Subcutaneous adipose tissue (tissue), 4 donors: ENCODE measurements around the gene LYVE1. TPM values are rescaled to one million over a fixed set of nuclear protein-coding genes. Genes with fewer than 3 reads are reported as not detected.

ENCODE experiments used
- total RNA-seq, 4 donors: library from RNA; depleted of rRNA; stranded (reverse); fragments of >200 nt; gene quantifications; one replicate each; pipeline ENCODE4 v1.1.0, GENCODE V29; 2016
- TF ChIP-seq, protein P1 (sequence below): fragments of 450-650 bp; IDR thresholded peaks from one replicate; pipeline ENCODE4 v1.5.1; 2016; ENCODE audit warnings: low read depth, mild to moderate bottlenecking, control low read depth, antibody characterized with exemption, moderate library complexity

The LYVE1 gene
- total RNA-seq, 4 donors from 2014 or later: 110 to 428 (median 207) TPM

DNA sequence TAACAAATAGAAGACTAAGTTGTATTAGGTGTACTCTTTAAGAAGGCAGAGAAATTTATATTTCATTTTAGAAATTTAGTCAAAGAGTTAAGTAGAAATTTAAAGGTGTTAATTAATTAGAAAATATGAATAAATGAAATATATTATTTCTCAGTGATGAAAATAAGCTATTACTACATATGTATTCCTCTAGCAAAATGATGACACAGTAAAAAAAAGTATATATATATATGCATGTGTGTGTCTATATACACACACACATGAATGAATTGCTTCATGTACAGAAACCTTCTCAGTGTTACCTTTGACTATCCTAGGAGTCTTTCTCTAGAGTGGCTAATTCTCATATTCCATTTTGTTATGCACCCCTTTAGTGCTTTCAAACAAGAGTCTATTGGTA is 35.1 kb downstream of the LYVE1 start:
- TF ChIP-seq, protein P1, sequence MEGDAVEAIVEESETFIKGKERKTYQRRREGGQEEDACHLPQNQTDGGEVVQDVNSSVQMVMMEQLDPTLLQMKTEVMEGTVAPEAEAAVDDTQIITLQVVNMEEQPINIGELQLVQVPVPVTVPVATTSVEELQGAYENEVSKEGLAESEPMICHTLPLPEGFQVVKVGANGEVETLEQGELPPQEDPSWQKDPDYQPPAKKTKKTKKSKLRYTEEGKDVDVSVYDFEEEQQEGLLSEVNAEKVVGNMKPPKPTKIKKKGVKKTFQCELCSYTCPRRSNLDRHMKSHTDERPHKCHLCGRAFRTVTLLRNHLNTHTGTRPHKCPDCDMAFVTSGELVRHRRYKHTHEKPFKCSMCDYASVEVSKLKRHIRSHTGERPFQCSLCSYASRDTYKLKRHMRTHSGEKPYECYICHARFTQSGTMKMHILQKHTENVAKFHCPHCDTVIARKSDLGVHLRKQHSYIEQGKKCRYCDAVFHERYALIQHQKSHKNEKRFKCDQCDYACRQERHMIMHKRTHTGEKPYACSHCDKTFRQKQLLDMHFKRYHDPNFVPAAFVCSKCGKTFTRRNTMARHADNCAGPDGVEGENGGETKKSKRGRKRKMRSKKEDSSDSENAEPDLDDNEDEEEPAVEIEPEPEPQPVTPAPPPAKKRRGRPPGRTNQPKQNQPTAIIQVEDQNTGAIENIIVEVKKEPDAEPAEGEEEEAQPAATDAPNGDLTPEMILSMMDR: no peak

DNA sequence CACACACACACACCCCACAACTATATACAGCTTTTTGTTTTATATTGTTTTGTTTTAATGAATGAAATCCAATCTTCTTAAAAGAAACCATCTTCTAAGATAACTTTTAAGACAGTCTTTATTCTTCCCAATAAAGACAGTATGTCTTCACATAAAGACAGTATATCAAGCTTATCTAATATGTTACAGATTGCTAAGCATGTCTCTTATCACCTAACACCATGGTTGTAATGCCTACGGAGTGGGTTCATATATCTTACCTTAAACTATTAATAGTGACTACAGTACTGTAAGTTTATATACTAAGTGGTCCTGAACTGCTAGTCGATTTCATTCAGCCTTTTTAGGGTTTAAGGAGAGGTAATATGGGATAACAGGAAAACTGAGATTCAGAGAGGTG is 35.9 kb downstream of the LYVE1 start:
- TF ChIP-seq, protein P1: no peak

DNA sequence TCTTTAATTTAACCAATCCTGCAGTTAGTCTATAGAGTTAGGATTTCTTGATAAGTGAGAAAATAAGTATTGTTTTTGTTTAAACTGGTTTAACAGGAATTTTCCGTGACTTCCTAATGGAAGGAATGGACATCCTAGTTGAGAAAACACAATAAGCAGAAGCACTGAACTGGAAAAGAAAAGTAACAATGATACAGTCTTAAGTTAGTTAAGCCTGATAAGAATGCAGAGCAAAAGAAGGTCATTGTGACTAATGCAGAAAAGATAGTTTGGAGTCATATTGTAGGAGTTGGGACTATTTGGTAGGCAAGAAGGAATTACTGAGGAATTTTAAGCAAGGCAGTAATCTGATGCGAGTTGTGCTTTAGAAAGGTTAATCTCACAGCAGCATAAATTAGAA is 39.2 kb downstream of the LYVE1 start:
- TF ChIP-seq, protein P1: no peak

DNA sequence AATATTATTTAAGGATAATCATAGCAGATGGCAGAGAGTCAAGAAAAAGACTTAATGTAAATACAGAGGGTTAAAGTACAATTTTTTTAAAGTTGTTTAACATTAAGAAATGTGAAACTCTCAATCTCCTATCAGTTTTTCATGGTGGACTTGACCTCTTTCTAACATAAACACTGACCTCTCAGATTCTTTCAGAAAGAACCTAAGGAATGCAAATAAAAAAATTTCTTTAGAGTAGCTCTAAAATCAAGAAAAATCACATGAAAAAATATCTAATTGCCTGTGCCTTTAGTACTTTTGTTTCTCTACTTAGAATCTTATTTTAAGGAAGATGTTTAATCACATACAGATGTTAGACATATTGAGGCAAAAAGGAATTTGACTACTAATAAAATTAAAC is 40.3 kb downstream of the LYVE1 start:
- TF ChIP-seq, protein P1: no peak

DNA sequence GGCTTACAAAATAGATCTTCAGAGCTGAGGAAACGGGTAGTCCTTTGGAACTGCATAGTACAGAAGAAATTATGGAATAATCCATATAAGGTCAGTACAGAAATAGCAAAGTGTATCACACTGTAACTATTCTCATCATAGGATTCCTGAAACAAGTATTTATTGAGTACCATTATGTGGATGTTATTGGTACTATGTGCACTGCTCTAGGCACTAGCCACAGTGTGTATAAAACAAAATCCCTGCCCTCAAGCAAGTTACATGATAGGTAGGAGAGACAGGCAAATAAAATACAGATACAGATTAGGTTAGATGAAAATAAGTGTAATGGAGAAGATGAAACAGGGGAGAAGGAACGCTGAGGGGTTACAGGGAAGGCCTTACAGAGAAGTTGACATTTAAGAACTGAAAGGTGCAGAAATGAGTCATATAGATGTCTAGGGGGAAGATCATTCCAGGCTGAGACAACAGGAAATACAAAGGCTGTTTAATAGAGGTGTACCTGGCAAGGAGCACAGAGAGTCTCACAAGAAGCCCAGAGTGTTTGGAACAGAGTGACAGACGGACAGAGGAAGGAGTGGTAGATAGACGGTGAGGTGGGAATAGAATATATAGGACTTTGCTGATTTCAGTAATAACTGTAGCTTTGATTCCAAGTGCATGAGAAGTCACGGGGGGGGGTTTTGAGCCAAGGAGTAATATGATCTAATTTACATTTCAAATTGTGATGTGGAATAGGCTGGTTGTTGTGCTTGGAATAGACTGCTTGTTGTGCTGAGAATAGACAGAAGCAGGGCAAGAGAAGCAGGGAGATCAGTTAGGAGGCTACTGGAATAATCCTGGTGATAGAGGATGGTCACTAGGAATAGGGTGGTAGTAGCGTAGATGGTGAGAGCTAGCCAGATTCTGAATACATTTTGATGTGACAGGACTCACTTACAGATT is 41.2 kb downstream of the LYVE1 start:
- TF ChIP-seq, protein P1: no peak

DNA sequence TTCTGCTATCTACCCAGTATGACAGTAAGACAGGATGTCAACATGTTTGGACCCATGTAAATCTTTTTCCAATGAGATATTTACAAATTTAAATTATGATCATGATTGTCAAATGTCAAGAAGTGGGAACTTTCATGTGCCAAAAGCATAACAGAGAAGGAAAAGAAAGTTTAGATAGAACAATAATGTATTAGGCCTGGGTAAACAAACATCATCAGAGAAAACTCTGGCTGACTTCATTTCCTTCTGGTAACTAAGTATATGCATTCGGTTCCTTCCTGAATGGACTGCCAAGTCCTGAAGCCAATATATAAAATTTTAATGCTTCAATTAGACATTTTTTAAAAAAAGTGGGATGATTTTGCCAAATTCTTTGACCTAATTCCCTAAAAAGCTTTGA is 44.0 kb downstream of the LYVE1 start:
- TF ChIP-seq, protein P1: no peak

DNA sequence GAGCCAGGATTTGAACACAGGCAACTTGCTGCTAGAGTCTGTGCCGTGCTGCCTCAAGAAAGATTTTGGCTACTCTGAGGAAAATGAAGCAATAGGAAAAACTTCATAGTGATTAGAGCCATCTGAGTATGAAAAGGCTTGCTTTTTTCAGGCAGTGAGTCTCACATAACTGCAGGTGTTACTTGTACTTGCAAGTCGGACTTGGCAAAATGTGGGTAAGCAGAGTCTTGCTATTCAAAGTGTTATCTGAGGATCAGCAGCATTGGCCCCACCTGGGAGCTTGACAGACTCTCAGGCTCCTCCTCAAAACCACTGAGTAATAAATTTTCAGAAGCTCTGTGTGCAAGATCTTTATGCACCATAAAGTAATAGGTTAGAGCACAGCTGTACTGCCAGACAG is 45.5 kb downstream of the LYVE1 start:
- TF ChIP-seq, protein P1: no peak
